Common myeloid progenitor, CD34-positive (primary cell): ENCODE data around the gene NENF. TPM values are rescaled to one million over a fixed set of nuclear protein-coding genes. Genes with fewer than 3 reads are reported as not detected.
A peak's percentile ranks its signal among the peaks of the same experiment; 100 is the strongest.
"Not testable (repeated sequence)": the region's sequence is repeated elsewhere in the genome, so short reads cannot be mapped to it uniquely, and the experiment has no call there.

Source experiments
- CTCF ChIA-PET: fragments of 350-600 bp; sonication (Branson Sonifier 250); formaldehyde crosslinking; loops from one replicate; lab custom pipeline; 2021; ENCODE audit warnings: antibody characterized with exemption; lab: Charles Lee
- POLR2A ChIA-PET: fragments of 350-600 bp; sonication (Branson Sonifier 250); formaldehyde crosslinking; loops from one replicate; lab custom pipeline; 2021; ENCODE audit warnings: antibody characterized with exemption; lab: Charles Lee
- DNase-seq, 3 donors: peaks; one replicate each; pipeline versions ENCODE4 v3.0.0 to v3.0.0-alpha.2; 2013
- H3K27ac ChIP-seq, 2 experiments: 1 replicate in 1 of 2; 2 replicates in 1 of 2; pipeline ENCODE4 v1.7.0; 2013; ENCODE audit warnings: inconsistent platforms in 2 of 2, low read length in 2 of 2, mild to moderate bottlenecking in 2 of 2, low read depth in 1 of 2, moderate library complexity in 1 of 2; ENCODE audit not compliant: severe bottlenecking in 2 of 2, insufficient read depth in 1 of 2, poor library complexity in 1 of 2
- H3K27me3 ChIP-seq, 5 experiments: replicated peaks in 2 of 5; 1 replicate in 3 of 5; 2 replicates in 2 of 5; pipeline versions ENCODE4 v1.6.1 to v1.7.0; 2013; ENCODE audit warnings: low read length in 4 of 5, mild to moderate bottlenecking in 2 of 5, moderate library complexity in 2 of 5, inconsistent platforms in 1 of 5; ENCODE audit not compliant: insufficient read depth in 5 of 5, control insufficient read depth in 4 of 5
- H3K36me3 ChIP-seq, 4 experiments: 1 replicate in 2 of 4; 2 replicates in 2 of 4; pipeline versions ENCODE4 v1.6.1 to v1.7.0; 2013; ENCODE audit warnings: low read length in 3 of 4, control low read depth in 1 of 4, mild to moderate bottlenecking in 1 of 4; ENCODE audit not compliant: control insufficient read depth in 4 of 4, insufficient read depth in 4 of 4
- H3K4me1 ChIP-seq, 4 experiments: 1 replicate in 3 of 4; 2 replicates in 1 of 4; pipeline versions ENCODE4 v1.6.1 to v1.7.1; 2013; ENCODE audit warnings: low read length in 3 of 4, mild to moderate bottlenecking in 3 of 4, control low read depth in 1 of 4, inconsistent platforms in 1 of 4, moderate library complexity in 1 of 4; ENCODE audit not compliant: control insufficient read depth in 4 of 4, insufficient read depth in 4 of 4; ENCODE audit errors: control extremely low read depth in 1 of 4
- H3K4me3 ChIP-seq, 7 experiments: 1 replicate in 4 of 7; 2 replicates in 3 of 7; pipeline versions ENCODE4 v1.5.1 to v1.7.0; 2013; ENCODE audit warnings: mild to moderate bottlenecking in 7 of 7, low read length in 6 of 7, moderate library complexity in 6 of 7, inconsistent platforms in 2 of 7, low read depth in 2 of 7, control low read depth in 1 of 7; ENCODE audit not compliant: insufficient read depth in 4 of 7, control insufficient read depth in 1 of 7; ENCODE audit errors: extremely low read depth in 1 of 7
- H3K9me3 ChIP-seq, 5 experiments: 1 replicate in 4 of 5; 2 replicates in 1 of 5; pipeline versions ENCODE4 v1.6.1 to v1.7.1; 2013; ENCODE audit warnings: low read length in 4 of 5, mild to moderate bottlenecking in 2 of 5, inconsistent platforms in 1 of 5, low read depth in 1 of 5, moderate library complexity in 1 of 5; ENCODE audit not compliant: control insufficient read depth in 4 of 5, insufficient read depth in 2 of 5; ENCODE audit errors: control extremely low read depth in 1 of 5
- WGBS: methylation state at CpG from one replicate; pipeline ENCODE4 v1.1.5; 2013; ENCODE audit not compliant: insufficient coverage; 5-methylcytosine and 5-hydroxymethylcytosine counted together
- polyA plus RNA-seq: library from polyadenylated mRNA; unstranded; fragments of 120-200 nt; gene quantifications from one replicate; pipeline ENCODE4 v1.2.1, GENCODE V29; 2013

Gene NENF
- 65.4 TPM for polyA plus RNA-seq

DNA sequence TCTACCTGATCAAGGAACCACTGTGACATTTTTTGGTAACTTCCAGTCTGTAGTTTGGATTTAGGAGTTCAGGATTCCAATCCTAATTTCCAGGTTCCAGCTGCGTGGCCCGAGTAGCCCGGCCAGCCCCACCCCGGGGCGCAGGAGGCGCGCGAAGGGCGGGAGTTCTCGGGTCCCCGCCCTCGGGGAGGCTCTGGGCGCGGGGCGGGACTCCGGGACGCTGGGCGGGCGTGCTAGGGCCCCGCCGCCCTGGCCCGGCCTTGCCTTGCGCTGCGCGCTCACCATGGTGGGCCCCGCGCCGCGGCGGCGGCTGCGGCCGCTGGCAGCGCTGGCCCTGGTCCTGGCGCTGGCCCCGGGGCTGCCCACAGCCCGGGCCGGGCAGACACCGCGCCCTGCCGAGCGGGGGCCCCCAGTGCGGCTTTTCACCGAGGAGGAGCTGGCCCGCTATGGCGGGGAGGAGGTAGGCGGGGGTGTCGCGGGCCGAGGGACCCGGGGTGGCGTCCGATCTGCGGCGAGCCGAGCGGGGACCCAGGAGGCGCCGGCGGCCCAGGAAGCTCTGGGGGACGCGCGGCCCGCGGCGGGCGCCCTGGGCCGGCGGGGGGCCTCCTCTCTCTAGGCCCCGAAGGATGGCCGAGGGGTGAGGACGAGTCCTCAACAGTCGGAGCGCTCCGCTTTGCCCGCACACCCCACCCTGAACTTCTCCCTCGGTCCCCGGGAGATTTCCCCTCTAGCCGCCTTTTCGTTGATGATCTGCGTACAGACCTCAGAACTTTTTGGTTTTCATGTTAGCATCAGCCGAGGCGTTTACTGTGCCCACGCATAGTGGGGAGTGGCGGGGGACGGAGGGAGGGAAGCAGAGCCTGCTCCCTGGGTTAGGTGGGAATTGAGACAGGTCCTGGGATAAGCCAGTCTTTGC lies at the start of gene NENF:
TSS of gene NENF (plus strand) at position 260 of the 916 bp plus-strand sequence. CDS start at position 284, 24 bp downstream.
- CTCF ChIA-PET = interaction anchor here (1.0 to 1.7 kb wide), 2 partner anchors 23 to 44 kb away, joined by 3 to 4 read pairs; no protein-coding TSS in a partner anchor
- POLR2A ChIA-PET = no interaction called here

DNA sequence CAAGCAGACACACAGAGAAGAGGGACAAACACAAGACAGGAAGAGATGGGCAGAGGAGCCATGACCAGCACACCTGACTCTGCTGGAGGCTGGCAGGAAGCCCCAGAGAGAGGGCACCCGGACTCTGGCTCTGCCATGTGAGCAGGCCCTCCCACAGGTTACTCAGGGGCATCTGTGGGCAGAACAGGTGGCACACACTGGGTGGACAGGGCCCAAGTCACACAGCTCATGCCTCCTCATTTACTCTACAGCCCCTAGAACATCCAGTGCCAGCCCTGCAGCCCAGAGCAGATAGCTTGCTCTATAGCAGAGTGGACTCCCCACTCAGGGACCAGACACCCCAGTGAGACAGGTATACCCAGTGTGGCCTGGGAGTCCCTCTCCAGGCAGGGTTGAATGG lies 46.7 kb upstream of the NENF start:
- Histone ChIP-seq H3K4me1 (no peaks in the 10 kb centered on the region), H3K27me3 (no peaks in the 10 kb centered on the region), H3K27ac (no peak overlapping the region), H3K4me3 (no peak overlapping the region), H3K36me3 (peaks cover 27 to 88% (median 57%) of the 10 kb centered on the region in 4 experiments), H3K9me3 (peaks cover 0 to 14% (median 4%) of the 10 kb centered on the region in 5 experiments)
- POLR2A ChIA-PET = no interaction called here
- CTCF ChIA-PET = interaction anchor here (1.3 kb wide), 1 partner anchor 20 kb away, joined by 3 read pairs; no protein-coding TSS in a partner anchor
- WGBS = 78% methylated on average over 1 of the region's 1 CpG
- DNase-seq = no peak

More for the DNA sequence above, at the start of gene NENF:
- H3K9me3 ChIP-seq = no peaks in the 10 kb centered on the region
- no peaks in the 10 kb centered on the region for H3K36me3 ChIP-seq
- under 1% methylated on average over 74 of the region's 86 CpGs for WGBS
- H3K27me3 ChIP-seq = no peaks in the 10 kb centered on the region
- DNase-seq = peak; percentile 72 to 85 (median 78)
- H3K4me3 ChIP-seq = peak within 1 kb of the TSS; percentile 61 to 87 (median 77)
- peaks cover 3 to 26% (median 16%) of the 10 kb centered on the region in 4 experiments for H3K4me1 ChIP-seq
- H3K27ac ChIP-seq = peak within 1 kb of the TSS in 1 of 2 experiments; percentile 67

DNA sequence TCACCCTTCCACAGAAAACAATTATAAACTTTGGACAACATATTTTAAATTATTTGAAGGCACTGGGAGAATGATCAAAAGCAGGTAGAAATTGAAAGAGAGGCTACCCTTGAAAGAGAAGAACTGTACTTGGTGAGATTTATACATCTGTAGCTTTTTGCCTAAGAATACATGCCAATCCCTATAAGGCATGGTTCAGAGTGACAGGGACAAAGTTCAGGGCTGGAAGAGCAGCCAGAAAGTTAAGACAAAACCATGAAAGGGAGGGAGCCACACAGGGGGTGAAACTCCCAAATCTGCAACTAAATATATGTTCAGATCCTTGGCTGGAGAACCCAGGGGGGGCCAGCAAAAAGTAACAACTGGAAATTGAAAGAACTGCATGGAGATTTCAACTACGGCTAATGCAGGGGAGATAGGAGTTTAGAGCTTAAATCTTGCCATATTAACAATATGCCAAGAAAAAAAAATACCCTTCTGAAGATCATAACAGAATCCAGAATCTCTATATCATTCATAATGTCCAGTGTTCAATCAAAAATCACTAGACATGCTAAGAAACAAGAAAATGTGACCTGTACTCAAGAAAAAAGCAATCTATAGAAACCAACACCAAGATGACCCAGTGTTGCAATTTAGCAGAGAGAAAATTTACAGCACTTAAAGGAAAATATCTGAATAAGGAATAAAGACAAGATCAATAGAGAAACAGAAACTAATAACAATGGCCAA lies 43.6 kb upstream of the NENF start:
- Histone ChIP-seq H3K36me3 (peaks cover 20 to 61% (median 39%) of the 10 kb centered on the region in 4 experiments), H3K9me3 (peaks cover 0 to 15% (median 7%) of the 10 kb centered on the region in 5 experiments), H3K4me1 (no peaks in the 10 kb centered on the region), H3K4me3 (no peak overlapping the region), H3K27ac (no peak overlapping the region), H3K27me3 (no peaks in the 10 kb centered on the region)
- POLR2A ChIA-PET = no interaction called here
- no peak for DNase-seq
- CTCF ChIA-PET = interaction anchor here (0.9 to 1.3 kb wide), 3 partner anchors 29 to 319 kb away, joined by 3 to 4 read pairs (median 4); partner anchors contain the start of gene NENF
- 100% methylated on average over 1 of the region's 1 CpG for WGBS

DNA sequence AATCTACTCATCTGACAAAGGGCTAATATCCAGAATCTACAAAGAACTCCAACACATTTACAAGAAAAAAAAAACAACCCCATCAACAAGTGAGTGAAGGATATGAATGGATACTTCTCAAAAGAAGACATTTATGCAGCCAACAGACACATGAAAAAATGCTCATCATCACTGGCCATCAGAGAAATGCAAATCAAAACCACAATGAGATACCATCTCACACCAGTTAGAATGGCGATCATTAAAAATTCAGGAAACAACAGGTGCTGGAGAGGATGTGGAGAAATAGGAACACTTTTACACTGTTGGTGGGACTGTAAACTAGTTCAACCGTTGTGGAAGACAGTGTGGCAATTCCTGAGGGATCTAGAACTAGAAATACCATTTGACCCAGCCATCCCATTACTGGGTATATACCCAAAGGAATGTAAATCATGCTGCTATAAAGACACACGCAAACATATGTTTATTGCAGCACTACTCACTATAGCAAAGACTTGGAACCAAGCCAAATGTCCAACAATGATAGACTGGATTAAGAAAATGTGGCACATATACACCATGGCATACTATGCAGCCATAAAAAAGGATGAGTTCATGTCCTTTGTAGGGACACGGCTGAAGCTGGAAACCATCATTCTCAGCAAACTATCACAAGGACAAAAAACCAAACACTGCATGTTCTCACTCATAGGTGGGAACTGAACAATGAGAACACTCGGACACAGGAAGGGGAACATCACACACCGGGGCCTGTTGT lies 36.9 kb upstream of the NENF start:
- H3K9me3 ChIP-seq = peaks cover 0 to 25% (median 12%) of the 10 kb centered on the region in 5 experiments
- H3K4me3 ChIP-seq, H3K27me3 ChIP-seq, POLR2A ChIA-PET, DNase-seq, H3K4me1 ChIP-seq, H3K27ac ChIP-seq: not testable (repeated sequence)
- CTCF ChIA-PET = interaction anchor here (1.1 kb wide), 1 partner anchor 8 kb away, joined by 4 read pairs; no protein-coding TSS in a partner anchor
- WGBS = 100% methylated on average over 1 of the region's 6 CpGs
- H3K36me3 ChIP-seq = peaks cover 8 to 38% (median 29%) of the 10 kb centered on the region in 4 experiments

DNA sequence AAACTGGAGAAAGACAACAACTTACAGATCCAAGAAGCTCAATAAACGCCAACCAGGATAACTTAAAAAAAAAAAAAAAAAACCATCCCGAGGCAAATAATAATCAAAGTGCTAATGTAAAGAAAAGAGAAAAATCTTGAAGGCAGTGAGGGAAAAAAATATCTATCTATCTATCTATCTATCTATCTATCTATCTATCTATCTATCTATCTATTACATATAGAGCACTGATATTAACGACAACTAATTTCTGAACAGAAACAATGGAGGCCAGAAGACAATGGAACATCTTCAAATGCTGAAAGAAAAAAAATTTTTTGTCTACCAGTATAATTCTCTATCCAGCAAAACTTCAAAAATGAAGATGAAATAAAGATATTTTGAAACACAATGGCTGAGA lies 36.1 kb upstream of the NENF start:
- ChIA-PET POLR2A (no interaction called here), CTCF (interaction anchor here (1.1 kb wide), 1 partner anchor 9 kb away, joined by 4 read pairs; no protein-coding TSS in a partner anchor)
- Histone ChIP-seq H3K9me3 (peaks cover 0 to 23% (median 11%) of the 10 kb centered on the region in 5 experiments), H3K4me3 (no peak overlapping the region), H3K27me3 (no peaks in the 10 kb centered on the region), H3K4me1 (no peaks in the 10 kb centered on the region), H3K27ac (no peak overlapping the region), H3K36me3 (peaks cover 5 to 37% (median 27%) of the 10 kb centered on the region in 4 experiments)
- WGBS = 100% methylated on average over 1 of the region's 3 CpGs
- DNase-seq = peak; percentile 9 to 64 (median 40)

DNA sequence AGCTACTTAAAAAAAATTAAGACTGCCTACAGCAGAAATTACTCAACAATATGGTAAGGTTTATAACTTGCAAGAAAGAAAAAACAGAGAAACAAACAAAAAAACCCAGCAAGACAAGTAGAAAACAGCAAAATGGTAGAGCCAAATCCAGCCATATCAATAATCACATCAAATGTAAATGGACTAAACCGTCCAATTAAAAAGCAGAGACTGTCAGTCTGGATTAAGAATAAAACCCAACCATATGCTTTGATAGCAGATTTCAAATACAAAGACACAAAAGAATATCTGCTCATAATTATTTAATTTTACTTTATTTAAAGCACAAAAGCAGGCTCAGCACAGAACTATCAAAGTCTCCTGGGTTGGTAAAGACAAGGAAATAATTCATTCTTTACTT lies 35.5 kb upstream of the NENF start:
- WGBS = no CpG with 5 or more reads among the region's 1 CpG
- peaks cover 9 to 39% (median 28%) of the 10 kb centered on the region in 4 experiments for H3K36me3 ChIP-seq
- H3K4me1 ChIP-seq = no peaks in the 10 kb centered on the region
- H3K27me3 ChIP-seq = no peaks in the 10 kb centered on the region
- ChIA-PET POLR2A (no interaction called here), CTCF (interaction anchor here (1.1 kb wide), 1 partner anchor 10 kb away, joined by 4 read pairs; no protein-coding TSS in a partner anchor)
- H3K9me3 ChIP-seq = peaks cover 1 to 23% (median 11%) of the 10 kb centered on the region in 5 experiments
- DNase-seq = no peak
- H3K4me3 ChIP-seq = no peak overlapping the region
- no peak overlapping the region for H3K27ac ChIP-seq
